Brain microvascular endothelial cell (primary cell): ENCODE results near the gene FNDC10.
"Not testable (repeated sequence)": the region's sequence is repeated elsewhere in the genome, so short reads cannot be mapped to it uniquely, and the experiment has no call there.

Experiments
- DNase-seq: peaks from one replicate; pipeline ENCODE4 v3.0.0-alpha.2; 2020
- H3K27ac ChIP-seq: fragments of 250-450 bp; sonication (Bioruptor Pico); 2 replicates; pipeline ENCODE4 v1.5.1; 2020; ENCODE audit warnings: mild to moderate bottlenecking, moderate library complexity
- H3K27me3 ChIP-seq: fragments of 250-450 bp; sonication (Bioruptor Pico); replicated peaks from 2 replicates; pipeline ENCODE4 v1.5.1; 2020; ENCODE audit warnings: mild to moderate bottlenecking
- H3K36me3 ChIP-seq: fragments of 250-450 bp; sonication (Bioruptor Pico); replicated peaks from 2 replicates; pipeline ENCODE4 v1.5.1; 2020; ENCODE audit warnings: mild to moderate bottlenecking
- H3K4me3 ChIP-seq: 2 replicates; pipeline ENCODE4 v1.5.1; 2011; ENCODE audit warnings: low read depth, mild to moderate bottlenecking, control low read depth, low read length, moderate library complexity
- CTCF ChIP-seq: IDR thresholded peaks from 2 replicates; pipeline ENCODE4 v1.5.1; 2011; ENCODE audit warnings: low read depth, mild to moderate bottlenecking, moderate library complexity, low read length, control low read depth, inconsistent platforms; ENCODE audit errors: missing control alignments
- in situ Hi-C: cut with HindIII; loops from 2 replicates; pipeline ENCODE4 v1.10.0; 2017; ENCODE audit warnings: low sequenced_read_pairs, low pct_ligation_motif_present

FNDC10 gene

GRCh38 chr1:1561801-1562470 lies 38.0 kb downstream of the FNDC10 start:
- no peaks in the 10 kb centered on the region for H3K27me3 ChIP-seq
- DNase-seq, result no peak
- in situ Hi-C loops, result no loop called here
- no peak overlapping the region for H3K4me3 ChIP-seq
- H3K27ac ChIP-seq, result no peak overlapping the region
- H3K36me3 ChIP-seq, result peaks cover 40% of the 10 kb centered on the region
- no peak for TF ChIP-seq CTCF

- H3K4me3 ChIP-seq, result no peak overlapping the region
- H3K27me3 ChIP-seq, result no peaks in the 10 kb centered on the region
- no peak for DNase-seq
- in situ Hi-C loops, result no loop called here
- H3K27ac ChIP-seq, result no peak overlapping the region
- TF ChIP-seq CTCF, result no peak
- peaks cover 46% of the 10 kb centered on the region for H3K36me3 ChIP-seq
Measured at GRCh38 chr1:1560178-1560577, 39.8 kb downstream of the FNDC10 start.

- no peak overlapping the region for H3K27ac ChIP-seq
- H3K27me3 ChIP-seq, result no peaks in the 10 kb centered on the region
- H3K4me3 ChIP-seq, result no peak overlapping the region
- DNase-seq, result no peak
- H3K36me3 ChIP-seq, result peaks cover 41% of the 10 kb centered on the region
- no peak for TF ChIP-seq CTCF
- in situ Hi-C loops, result no loop called here
Measured at GRCh38 chr1:1559066-1559465, 40.9 kb downstream of the FNDC10 start.

GRCh38 chr1:1558591-1558990 lies 41.3 kb downstream of the FNDC10 start:
- no peak overlapping the region for H3K27ac ChIP-seq
- H3K36me3 ChIP-seq, result peaks cover 38% of the 10 kb centered on the region
- no peak overlapping the region for H3K4me3 ChIP-seq
- TF ChIP-seq CTCF, result no peak
- no peaks in the 10 kb centered on the region for H3K27me3 ChIP-seq
- DNase-seq, result no peak
- in situ Hi-C loops, result no loop called here

- H3K27ac ChIP-seq, H3K4me3 ChIP-seq, DNase-seq, H3K27me3 ChIP-seq, in situ Hi-C loops: not testable (repeated sequence)
- peaks cover 34% of the 10 kb centered on the region for H3K36me3 ChIP-seq
Measured at GRCh38 chr1:1557688-1558087, 42.2 kb downstream of the FNDC10 start.

GRCh38 chr1:1556961-1557360 lies 43.0 kb downstream of the FNDC10 start:
- in situ Hi-C loops, DNase-seq, H3K4me3 ChIP-seq, H3K27ac ChIP-seq, H3K27me3 ChIP-seq: not testable (repeated sequence)
- peaks cover 27% of the 10 kb centered on the region for H3K36me3 ChIP-seq

GRCh38 chr1:1556505-1556904 lies 43.4 kb downstream of the FNDC10 start:
- no peak overlapping the region for H3K27ac ChIP-seq
- H3K36me3 ChIP-seq, result peaks cover 24% of the 10 kb centered on the region
- no peak overlapping the region for H3K4me3 ChIP-seq
- no peaks in the 10 kb centered on the region for H3K27me3 ChIP-seq
- DNase-seq, result no peak
- TF ChIP-seq CTCF, result no peak
- in situ Hi-C loops, result no loop called here
